Retinal pigment epithelial cell (primary cell): ENCODE data around the gene AMT.

ENCODE experiments used
- DNase-seq: peaks from one replicate; pipeline ENCODE4 v3.0.0-alpha.2; 2010; ENCODE audit warnings: low read depth
- H3K4me3 ChIP-seq: 2 replicates; pipeline ENCODE4 v1.5.1; 2011; ENCODE audit warnings: mild to moderate bottlenecking, low read length, control low read depth, moderate library complexity
- CTCF ChIP-seq: conservative IDR thresholded peaks from 2 replicates; pipeline ENCODE4 v1.5.1; 2011; ENCODE audit warnings: low read depth, low read length, control low read depth, inconsistent platforms

Gene AMT

GRCh38 chr3:49412632-49413337 lies 9.5 kb downstream of the AMT start:
- H3K4me3 ChIP-seq, result peak overlapping the region; percentile 76
- TF ChIP-seq CTCF, result no peak
- DNase-seq, result no peak

- peak; percentile 99 for DNase-seq
Measured at GRCh38 chr3:49411968-49412631, 10.2 kb downstream of the AMT start, which contains the start of the genes RHOA and TCTA. Gene RHOA, minus strand, starts transcription at chr3:49411976. Its CDS starts 36,387 bp downstream, at chr3:49375589. Gene TCTA, plus strand, starts transcription at chr3:49412423. Its CDS starts 4 bp downstream, at chr3:49412427.

GRCh38 chr3:49411535-49411967 lies 10.7 kb downstream of the AMT start:
- no peak for DNase-seq
- TF ChIP-seq CTCF, result no peak
- peak overlapping the region; percentile 77 for H3K4me3 ChIP-seq

More at GRCh38 chr3:49411968-49412631, 10.2 kb downstream of the AMT start, which contains the start of the genes RHOA and TCTA:
- no peak for TF ChIP-seq CTCF
- peak within 1 kb of the TSS; percentile 77 for H3K4me3 ChIP-seq

- peak overlapping the region; percentile 77 for H3K4me3 ChIP-seq
- no peak for TF ChIP-seq CTCF
- no peak for DNase-seq
Measured at GRCh38 chr3:49410846-49411534, 11.3 kb downstream of the AMT start.

GRCh38 chr3:49410066-49410845 lies 12.0 kb downstream of the AMT start:
- H3K4me3 ChIP-seq, result peak overlapping the region; percentile 77
- TF ChIP-seq CTCF, result no peak
- DNase-seq, result no peak
